ENCODE measurements around the gene CTDP1.

CTDP1 gene, protein sequence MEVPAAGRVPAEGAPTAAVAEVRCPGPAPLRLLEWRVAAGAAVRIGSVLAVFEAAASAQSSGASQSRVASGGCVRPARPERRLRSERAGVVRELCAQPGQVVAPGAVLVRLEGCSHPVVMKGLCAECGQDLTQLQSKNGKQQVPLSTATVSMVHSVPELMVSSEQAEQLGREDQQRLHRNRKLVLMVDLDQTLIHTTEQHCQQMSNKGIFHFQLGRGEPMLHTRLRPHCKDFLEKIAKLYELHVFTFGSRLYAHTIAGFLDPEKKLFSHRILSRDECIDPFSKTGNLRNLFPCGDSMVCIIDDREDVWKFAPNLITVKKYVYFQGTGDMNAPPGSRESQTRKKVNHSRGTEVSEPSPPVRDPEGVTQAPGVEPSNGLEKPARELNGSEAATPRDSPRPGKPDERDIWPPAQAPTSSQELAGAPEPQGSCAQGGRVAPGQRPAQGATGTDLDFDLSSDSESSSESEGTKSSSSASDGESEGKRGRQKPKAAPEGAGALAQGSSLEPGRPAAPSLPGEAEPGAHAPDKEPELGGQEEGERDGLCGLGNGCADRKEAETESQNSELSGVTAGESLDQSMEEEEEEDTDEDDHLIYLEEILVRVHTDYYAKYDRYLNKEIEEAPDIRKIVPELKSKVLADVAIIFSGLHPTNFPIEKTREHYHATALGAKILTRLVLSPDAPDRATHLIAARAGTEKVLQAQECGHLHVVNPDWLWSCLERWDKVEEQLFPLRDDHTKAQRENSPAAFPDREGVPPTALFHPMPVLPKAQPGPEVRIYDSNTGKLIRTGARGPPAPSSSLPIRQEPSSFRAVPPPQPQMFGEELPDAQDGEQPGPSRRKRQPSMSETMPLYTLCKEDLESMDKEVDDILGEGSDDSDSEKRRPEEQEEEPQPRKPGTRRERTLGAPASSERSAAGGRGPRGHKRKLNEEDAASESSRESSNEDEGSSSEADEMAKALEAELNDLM

GRCh38 chr18:79679552-79680099, at the start of gene CTDP1:
CTDP1 (plus strand) TSS chr18:79679803; CDS start chr18:79679948, 145 bp downstream.
- peak; percentile 100 for DNase-seq

DNA sequence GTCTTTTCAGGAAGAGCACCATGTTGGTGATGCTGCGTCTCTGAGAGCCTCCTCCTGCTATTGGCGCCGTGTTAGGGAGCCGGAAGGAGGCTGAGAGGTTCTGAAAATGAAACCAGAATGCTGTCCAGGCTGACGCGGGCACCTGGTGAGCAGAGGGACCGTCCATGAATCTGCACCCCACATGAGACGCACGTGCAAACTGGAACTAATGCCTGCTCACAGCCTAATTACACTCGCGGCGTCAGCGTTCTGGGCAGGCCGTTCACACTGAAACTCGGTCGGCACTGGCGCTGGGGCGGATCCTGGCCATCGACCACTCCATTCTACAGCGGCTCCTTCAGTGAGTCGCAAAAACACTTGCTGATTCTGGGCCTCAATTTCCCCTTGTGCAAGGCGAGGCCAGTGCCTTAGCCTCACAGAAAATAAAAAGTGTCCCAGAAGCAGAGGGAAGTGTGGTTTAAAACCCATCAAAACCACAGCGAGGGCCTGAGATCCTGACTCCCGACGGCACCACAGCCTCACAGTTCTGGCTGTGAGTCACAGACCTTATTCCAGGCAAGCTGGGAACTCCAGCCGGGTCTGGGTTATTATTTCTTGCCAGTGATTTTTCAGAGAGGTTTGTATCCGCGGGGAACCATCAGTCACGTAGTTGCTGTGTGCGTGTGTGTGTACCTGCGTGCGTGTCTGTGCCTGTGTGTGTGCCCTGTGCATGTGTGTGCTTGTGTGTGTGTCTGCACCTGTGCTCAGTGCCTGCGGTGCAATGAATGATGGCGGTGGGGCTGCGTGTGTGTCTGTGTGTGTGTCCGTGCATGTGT, 49.1 kb upstream of the CTDP1 start:
- DNase-seq = no peak

- no peak for DNase-seq
These were observed 48.5 kb upstream of the CTDP1 start for GRCh38 chr18:79631096-79631507.

- no peak for DNase-seq
These were observed 47.7 kb upstream of the CTDP1 start for GRCh38 chr18:79631761-79632446.

DNA sequence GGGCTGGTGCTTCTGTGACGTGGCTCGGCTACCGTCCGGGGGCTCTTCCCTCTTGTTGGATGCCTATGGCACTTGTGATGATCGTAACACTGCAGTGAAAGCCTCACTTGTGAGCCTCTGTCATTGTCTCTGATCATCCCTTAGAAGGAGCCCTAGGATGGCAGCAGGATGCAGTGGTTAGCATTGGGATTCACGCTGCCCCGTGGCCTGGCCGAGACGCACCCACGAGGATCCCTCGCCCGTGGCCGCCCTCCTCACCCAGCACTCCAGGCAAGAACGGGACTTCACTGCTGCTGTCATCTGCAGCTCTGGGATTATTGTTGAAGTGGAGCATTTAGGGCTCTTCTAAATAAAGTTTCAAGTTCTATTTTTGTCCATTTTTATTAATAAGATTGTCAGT, 46.8 kb upstream of the CTDP1 start:
- DNase-seq = no peak

- DNase-seq = no peak
These were observed 45.4 kb upstream of the CTDP1 start for GRCh38 chr18:79634186-79634585.

DNA sequence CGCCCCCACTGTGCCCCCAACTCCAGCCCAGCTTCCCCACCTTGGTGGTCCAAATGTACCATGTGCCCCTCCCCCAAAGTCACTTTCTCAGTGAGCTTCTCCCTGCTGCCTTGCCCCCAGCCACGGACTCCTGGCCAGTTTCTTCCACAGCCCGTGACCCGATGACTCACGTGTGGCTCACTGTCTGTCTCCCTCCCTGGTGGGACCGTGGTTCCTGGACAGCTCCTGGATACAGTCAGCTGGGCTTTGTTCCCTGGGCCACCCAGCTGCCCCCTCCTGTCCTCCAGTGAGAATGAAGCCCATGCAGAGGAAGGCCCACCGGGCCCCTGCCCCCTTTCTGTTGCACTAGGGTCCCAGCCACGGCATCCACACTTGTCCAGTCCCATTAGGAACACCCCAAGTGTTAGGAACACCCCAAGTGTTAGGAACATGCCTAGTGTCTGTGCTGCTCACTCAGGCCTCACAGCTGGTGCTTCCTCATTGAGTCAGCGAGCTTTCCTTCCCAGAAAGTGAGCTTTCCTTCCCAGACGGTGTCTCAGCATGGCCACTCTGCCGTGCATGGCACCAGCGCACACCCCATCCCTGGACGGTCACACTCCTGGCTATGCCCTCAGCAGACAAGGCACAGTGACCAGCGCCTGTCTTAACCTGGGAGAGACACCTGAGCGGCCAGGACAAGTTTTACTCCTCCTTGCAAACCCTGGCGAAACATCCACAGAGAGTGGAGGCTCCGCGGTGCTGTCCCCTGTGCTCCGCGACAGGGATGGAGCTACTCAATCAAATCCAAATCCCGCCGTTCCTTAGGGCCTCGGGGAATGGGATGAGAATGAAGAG, 44.8 kb upstream of the CTDP1 start:
- DNase-seq = no peak

GRCh38 chr18:79635427-79635726, 44.2 kb upstream of the CTDP1 start:
- no peak for DNase-seq

DNA sequence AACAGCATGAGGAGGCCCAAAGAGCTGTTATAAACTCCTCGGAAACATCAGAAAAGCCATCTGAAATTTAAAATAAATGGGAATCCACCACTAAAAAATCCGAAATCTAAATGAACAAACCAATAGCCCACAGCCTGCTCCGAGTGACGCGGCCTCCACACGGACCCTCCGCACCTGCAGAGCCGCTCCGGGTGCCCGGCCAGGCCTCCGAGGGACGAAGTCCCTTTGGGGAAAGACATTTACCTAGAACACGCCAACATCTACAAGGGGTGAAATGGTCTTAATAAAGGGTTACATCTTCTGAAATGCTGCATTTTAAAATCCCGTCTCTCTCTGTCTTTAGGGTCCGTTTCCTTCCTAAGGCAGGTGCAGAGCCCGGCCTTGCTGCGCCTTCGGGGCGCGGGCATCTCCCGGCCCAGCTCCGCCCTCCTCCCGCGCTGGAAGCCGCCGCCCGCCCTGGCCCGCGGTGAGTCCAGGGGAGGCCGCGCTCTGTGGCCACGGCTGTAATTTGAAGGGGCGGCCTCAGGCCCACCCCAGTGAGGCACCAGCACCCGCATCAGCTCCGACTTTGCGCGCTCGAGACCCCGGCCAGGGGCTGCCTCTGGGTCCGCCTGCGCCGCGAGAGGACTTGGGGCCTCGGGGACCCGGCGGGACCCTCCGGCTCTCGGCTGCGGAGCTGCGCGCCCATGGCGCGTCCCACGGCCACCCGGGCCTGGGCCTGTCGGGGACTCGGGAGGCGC, 42.3 kb upstream of the CTDP1 start:
- DNase-seq = no peak

- no peak for DNase-seq
These were observed 41.4 kb upstream of the CTDP1 start for GRCh38 chr18:79637921-79638909.

GRCh38 chr18:79639072-79639829, 40.4 kb upstream of the CTDP1 start:
- no peak for DNase-seq

DNA sequence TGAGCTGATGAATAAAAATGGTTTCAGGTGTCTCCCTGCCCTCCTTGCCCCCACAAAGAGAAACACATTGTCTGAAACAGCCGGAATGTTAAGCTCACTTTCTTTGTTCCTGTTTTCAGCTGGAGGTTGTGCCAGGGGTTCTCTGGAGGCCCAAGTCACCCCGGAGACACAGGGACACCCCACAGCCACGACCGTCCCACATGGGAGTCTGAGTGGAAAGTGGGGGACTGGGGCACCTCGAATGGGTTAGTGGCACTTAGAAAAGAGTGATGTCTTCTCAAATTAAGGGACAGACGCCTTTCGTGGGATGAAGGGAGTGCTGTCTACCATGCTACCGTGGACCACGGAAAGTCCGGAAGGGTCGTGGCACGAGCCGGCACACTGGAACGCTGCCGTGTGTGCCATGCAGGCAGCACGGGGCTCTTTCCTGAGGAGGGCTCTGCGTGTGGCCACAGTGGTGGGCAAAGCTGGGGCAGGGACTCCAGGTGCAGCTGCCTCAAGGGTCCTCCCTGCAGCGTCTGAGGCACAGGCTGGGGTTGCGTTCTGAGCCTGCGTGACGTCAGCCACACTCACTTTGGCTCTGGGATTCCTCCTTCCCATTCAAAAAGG, 39.4 kb upstream of the CTDP1 start:
- DNase-seq = no peak

GRCh38 chr18:79640875-79641274, 38.7 kb upstream of the CTDP1 start:
- no peak for DNase-seq

GRCh38 chr18:79641722-79642497, 37.7 kb upstream of the CTDP1 start:
- DNase-seq = no peak

- no peak for DNase-seq
These were observed 37.0 kb upstream of the CTDP1 start for GRCh38 chr18:79642626-79643025.

DNA sequence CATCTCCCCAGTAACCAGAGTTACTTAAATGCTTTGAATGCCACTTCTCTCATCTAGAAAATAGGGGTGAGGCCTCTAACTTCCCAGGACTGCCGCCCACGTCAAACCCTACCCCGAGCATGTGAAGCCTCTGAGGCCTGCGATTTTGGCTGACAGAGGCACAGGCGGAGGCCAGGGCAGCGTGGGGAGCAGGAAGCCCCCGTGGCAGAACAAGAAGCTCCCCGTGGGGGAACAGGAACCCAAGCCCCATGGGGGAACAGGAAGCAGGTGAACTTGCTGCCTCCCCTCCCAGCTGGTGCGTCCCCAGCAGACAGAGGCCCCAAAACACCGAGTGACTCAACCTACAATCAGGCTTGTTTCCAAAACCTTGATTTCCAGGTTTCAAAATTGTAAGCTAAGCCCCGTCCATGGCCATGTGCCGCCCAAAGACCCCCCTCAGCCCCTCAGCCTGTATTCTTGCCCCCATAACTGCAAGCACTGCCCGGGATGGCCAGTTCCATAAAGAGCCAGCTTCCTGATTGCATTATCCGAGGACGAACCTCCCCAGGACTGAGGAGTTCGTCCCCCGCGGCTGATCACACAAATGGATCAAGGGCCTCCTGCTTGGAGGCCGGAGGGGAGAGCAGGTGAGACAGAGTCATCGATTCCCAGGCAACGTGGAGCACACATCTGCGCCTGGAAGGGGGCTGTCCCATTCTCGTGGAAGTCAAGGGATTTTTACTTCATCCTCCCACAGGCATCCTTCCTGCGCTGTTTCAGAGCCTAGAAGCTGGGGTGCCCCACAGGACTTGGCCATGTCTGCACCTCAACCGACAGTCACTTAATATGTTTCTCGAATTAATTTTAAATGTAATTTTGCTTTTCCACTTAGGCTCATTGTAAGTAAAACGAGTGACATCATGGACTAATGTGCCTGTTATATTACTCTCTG, 36.3 kb upstream of the CTDP1 start:
- DNase-seq = no peak
